GM21528 (cell line): ENCODE measurements around the gene FAM76B.
"Not testable (repeated sequence)": the region's sequence is repeated elsewhere in the genome, so short reads cannot be mapped to it uniquely, and the experiment has no call there.

Source experiments
- ATAC-seq: cut with Tn5 transposase; IDR thresholded peaks from one replicate; pipeline ENCODE4 v1.9.1; 2021; ENCODE audit warnings: mild to moderate bottlenecking, moderate library complexity; ENCODE audit not compliant: unreplicated experiment, low FRiP score

Gene FAM76B

GRCh38 chr11:95789506-95790122 lies at the start of gene FAM76B:
FAM76B (minus strand) TSS chr11:95789782; CDS start chr11:95789478, 304 bp downstream.
- ATAC-seq = peak; percentile 78

GRCh38 chr11:95835768-95836488 lies 46.3 kb upstream of the FAM76B start:
- peak; percentile 90 for ATAC-seq

- no peak for ATAC-seq
Observed at GRCh38 chr11:95835351-95835750, 45.8 kb upstream of the FAM76B start.

GRCh38 chr11:95833378-95833777 lies 43.8 kb upstream of the FAM76B start:
- ATAC-seq = no peak

DNA sequence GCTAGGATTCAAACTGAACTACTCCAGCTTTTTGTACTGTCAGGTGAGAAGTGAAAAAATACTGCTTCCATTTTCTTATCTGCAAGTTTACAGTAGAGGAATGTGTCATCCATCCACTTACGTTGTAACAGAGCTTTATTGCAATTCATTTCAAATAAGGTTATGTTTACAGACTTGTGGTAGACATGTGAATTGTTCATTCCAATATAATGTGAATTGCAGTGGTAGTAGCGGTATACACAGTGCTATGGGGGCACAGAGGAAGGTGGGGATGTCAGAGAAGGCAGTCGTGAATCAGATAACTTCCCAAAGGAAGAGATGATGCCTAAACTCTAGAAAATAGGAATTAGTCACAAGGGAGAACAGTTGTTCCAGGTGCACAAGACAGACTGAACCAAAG lies 43.2 kb upstream of the FAM76B start:
- ATAC-seq = no peak

DNA sequence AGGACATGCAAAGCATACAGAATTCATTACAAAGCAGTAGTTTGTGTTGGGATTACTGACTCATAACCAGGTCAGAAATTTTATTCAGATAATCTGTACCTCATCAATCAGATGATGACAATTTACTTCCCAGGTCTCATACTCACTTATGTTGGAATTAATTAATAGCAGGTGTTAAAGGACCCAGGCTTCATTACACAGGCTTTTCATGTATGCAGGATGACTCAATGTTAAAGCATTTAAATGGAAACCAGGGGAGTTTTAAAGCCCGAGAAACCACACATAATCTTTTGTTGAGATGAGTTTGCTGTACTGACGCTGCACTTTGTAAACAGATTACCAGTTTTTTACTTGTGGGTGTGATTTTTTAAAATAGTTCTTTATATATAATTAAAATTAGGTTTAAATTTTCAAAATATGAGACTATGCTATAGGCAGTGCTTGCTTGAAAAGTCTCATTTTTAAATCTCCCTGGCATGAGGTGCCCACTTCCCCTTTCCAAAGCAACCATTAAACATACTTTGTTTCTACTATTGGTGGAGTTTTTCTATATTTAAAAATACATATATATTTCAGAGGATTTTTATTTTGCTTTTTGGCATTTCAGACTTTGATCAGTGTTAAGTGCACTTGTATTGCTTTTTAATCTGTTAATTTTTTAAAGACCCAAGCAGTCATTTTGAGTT lies 41.8 kb upstream of the FAM76B start:
- ATAC-seq = no peak

GRCh38 chr11:95829580-95830259 lies 40.1 kb upstream of the FAM76B start:
- no peak for ATAC-seq

- ATAC-seq = no peak
Observed at GRCh38 chr11:95827696-95828095, 38.1 kb upstream of the FAM76B start.

DNA sequence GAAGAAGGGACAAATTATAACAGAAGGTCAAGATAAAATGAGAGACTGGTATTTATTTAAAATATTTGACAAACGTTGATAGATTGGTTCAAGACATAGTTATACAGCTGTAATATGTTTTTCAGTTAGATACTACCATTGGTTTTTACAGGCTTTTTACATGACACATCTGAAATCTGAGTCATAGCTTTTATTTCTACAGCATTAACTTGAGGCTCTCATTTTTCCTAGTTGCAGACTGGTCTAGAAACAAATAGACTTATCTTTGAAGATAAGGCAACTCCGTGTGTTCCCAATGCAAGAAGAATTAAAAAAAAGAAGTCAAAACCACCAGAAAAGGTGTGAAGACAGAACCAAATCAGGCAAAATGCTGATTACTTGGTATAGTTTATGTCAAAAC lies 32.1 kb upstream of the FAM76B start:
- ATAC-seq = no peak

GRCh38 chr11:95816037-95816436 lies 26.5 kb upstream of the FAM76B start:
- no peak for ATAC-seq

DNA sequence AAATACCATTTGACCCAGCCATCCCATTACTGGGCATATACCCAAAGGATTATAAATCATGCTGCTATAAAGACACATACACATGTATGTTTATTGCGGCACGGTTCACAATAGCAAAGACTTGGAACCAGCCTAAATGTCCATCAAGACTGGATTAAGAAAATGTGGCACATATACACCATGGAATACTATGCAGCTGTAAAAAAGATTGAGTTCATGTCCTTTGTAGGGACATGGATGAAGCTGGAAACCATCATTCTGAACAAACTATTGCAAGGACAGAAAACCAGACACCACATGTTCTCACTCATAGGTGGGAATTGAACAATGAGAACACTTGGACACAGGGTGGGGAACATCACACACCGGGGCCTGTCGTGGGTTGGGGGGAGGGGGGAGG lies 21.5 kb upstream of the FAM76B start:
- not testable (repeated sequence) for ATAC-seq

DNA sequence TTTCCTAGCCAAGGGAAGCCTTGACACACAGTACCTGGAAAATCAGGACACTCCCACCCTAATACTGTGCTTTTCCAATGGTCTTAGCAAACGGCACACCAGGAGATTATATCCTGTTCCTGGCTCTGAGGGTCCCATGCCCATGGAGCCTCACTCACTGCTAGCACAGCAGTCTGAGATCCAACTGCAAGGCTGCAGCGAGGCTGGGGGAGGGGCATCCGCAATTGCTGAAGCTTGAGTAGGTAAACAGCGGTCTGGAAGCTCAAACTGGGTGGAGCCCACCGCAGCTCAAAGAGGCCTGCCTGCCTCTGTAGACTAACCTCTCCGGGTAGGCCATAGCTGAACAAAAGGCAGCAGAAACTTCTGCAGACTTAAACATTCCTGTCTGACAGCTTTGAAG lies 16.9 kb upstream of the FAM76B start:
- not testable (repeated sequence) for ATAC-seq

GRCh38 chr11:95805869-95806268 lies 16.3 kb upstream of the FAM76B start:
- ATAC-seq = no peak

- ATAC-seq = no peak
Observed at GRCh38 chr11:95803973-95804372, 14.4 kb upstream of the FAM76B start.

DNA sequence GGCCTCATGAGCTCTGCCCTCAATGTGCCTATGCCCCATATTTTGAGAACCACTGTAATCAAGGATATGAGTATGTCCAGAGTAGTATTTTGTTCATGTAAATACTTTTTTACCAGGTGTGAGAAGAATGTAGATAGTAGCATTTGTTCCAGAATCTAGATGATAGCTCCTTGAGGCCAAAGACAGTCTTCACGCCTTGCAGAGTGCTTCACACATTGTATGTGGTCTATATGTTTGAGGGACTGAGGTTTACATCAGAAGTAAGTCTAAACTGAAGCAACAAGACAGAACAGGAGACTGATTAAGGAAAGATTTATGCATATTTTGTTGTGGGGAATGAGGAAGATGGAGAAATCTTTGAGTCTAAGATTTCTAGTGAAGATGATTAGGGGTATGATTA lies 13.2 kb upstream of the FAM76B start:
- ATAC-seq = no peak

DNA sequence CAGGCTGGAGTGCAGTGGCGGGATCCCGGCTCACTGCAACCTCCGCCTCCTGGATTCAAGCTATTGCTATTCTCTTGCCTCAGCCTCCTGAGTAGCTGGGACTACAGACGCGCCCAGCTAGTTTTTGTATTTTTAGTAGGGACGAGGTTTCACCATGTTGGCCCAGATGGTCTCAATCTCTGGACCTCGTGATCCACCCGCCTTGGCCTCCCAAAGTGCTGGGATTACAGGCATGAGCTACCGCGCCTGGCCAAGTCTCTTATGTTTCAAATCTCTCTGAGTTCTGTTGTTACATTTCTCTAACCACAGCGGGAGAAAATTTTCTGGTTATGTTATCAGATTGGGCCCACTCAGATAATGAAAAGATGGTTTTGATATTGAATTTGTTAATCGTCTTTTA lies 10.9 kb upstream of the FAM76B start:
- ATAC-seq = no peak

GRCh38 chr11:95799546-95799945 lies 10.0 kb upstream of the FAM76B start:
- no peak for ATAC-seq

- no peak for ATAC-seq
Observed at GRCh38 chr11:95796501-95796900, 6.9 kb upstream of the FAM76B start.

GRCh38 chr11:95795627-95796295 lies 6.2 kb upstream of the FAM76B start:
- ATAC-seq = no peak

GRCh38 chr11:95794086-95794485 lies 4.5 kb upstream of the FAM76B start:
- no peak for ATAC-seq

DNA sequence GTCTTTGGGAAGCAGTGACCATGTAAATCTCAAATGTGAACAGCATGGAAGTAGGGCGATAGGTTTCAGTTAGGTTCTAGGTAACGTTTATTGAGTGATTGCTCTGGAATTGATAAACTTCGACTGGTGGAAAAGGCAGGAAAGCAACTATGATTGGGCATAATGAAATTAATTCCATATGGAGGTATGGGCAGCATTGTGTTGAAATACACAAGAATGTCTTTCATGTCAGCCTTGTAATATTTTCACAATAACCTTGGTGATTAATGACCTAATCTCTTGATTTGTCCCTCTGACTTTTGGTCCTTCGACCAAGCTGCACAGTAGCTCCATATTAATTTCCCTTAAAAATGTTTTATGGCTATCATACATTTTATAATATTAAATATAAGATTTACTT lies 3.5 kb upstream of the FAM76B start:
- no peak for ATAC-seq
